Measurements from ENCODE around the gene KIF6.

Gene KIF6

DNA sequence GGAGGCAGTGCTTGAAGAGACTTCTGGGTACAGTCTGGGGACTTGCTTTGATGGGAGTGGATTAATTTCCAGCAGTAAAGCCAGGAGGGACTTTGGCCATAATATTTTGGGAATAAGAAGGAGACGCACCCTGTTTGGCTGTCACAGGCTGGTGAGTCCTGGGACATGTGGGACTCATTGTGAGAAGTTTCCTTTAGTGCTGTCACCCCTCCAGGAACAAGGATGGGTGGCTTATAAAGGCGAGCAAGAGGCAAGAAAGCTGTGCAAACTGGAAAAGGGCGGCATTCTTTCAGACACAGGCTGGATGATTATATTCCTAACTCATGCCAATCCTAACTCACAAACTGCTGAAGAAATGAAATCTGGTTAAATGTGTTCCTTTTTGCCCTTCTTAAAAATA lies 325.2 kb downstream of the KIF6 start:
- DNase-seq (no peak), ATAC-seq (ENCODE audit: insufficient read depth, low read depth) (no peak)
- Histone ChIP-seq H3K4me3 (ENCODE audit: low read depth in 1 of 2, low read length in 2 of 2) (no peak overlapping the region), H3K27me3 (ENCODE audit: insufficient read depth, low read length, poor library complexity) (no peaks in the 10 kb centered on the region), H3K36me3 (ENCODE audit: insufficient read depth, low read length) (no peaks in the 10 kb centered on the region), H3K27ac (ENCODE audit: low read length) (no peak overlapping the region), H2AFZ (ENCODE audit: low read depth, low read length) (no peak overlapping the region), H3K9me3 (ENCODE audit: insufficient read depth, low read length, severe bottlenecking) (no peaks in the 10 kb centered on the region), H3K4me1 (ENCODE audit: insufficient read depth, low read length) (no peaks in the 10 kb centered on the region), H3K79me2 (ENCODE audit: insufficient read depth, low read length) (no peaks in the 10 kb centered on the region), H3K4me2 (ENCODE audit: insufficient read depth, low read length) (no peak overlapping the region), H4K20me1 (ENCODE audit: insufficient read depth, low read length) (no peaks in the 10 kb centered on the region), H3K9ac (ENCODE audit: low read depth, low read length) (no peak overlapping the region)
- TF ChIP-seq, protein P1, sequence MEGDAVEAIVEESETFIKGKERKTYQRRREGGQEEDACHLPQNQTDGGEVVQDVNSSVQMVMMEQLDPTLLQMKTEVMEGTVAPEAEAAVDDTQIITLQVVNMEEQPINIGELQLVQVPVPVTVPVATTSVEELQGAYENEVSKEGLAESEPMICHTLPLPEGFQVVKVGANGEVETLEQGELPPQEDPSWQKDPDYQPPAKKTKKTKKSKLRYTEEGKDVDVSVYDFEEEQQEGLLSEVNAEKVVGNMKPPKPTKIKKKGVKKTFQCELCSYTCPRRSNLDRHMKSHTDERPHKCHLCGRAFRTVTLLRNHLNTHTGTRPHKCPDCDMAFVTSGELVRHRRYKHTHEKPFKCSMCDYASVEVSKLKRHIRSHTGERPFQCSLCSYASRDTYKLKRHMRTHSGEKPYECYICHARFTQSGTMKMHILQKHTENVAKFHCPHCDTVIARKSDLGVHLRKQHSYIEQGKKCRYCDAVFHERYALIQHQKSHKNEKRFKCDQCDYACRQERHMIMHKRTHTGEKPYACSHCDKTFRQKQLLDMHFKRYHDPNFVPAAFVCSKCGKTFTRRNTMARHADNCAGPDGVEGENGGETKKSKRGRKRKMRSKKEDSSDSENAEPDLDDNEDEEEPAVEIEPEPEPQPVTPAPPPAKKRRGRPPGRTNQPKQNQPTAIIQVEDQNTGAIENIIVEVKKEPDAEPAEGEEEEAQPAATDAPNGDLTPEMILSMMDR (IDR thresholded peaks at IDR 0.05; ENCODE audit: borderline replicate concordance, extremely low read depth, low read length, poor library complexity, severe bottlenecking), result no peak
- no peak for TF ChIP-seq EZH2 (IDR thresholded peaks at IDR 0.05; ENCODE audit: borderline replicate concordance, low read depth, low read length, severe bottlenecking)

DNA sequence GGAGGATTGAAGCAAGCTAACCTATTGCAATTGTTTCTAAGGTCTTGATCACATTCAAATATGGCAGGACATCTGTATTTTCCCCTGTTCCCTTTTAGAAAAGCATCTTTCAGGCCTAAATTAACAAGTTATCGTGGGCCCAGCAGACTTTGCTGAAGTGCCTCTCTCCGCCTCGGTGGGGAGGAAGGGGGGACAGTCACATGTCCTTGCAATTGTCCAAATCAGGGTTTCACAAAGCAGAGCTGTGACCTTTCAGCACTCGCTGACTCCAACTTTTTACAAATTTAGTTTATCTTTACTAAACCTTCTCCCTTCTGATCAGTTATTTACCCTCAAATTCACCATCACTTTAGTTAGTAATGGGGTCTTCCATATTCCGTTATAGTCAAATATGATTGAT lies 328.4 kb downstream of the KIF6 start:
- Histone ChIP-seq H3K9me3 (ENCODE audit: insufficient read depth, low read length, severe bottlenecking) (no peaks in the 10 kb centered on the region), H3K4me2 (ENCODE audit: insufficient read depth, low read length) (no peak overlapping the region), H3K4me3 (ENCODE audit: low read depth in 1 of 2, low read length in 2 of 2) (no peak overlapping the region), H3K27ac (ENCODE audit: low read length) (no peak overlapping the region), H4K20me1 (ENCODE audit: insufficient read depth, low read length) (no peaks in the 10 kb centered on the region), H3K27me3 (ENCODE audit: insufficient read depth, low read length, poor library complexity) (no peaks in the 10 kb centered on the region), H3K9ac (ENCODE audit: low read depth, low read length) (no peak overlapping the region), H2AFZ (ENCODE audit: low read depth, low read length) (no peak overlapping the region), H3K4me1 (ENCODE audit: insufficient read depth, low read length) (no peaks in the 10 kb centered on the region), H3K79me2 (ENCODE audit: insufficient read depth, low read length) (no peaks in the 10 kb centered on the region), H3K36me3 (ENCODE audit: insufficient read depth, low read length) (no peaks in the 10 kb centered on the region)
- no peak for DNase-seq
- no peak for ATAC-seq (ENCODE audit: insufficient read depth, low read depth)
- no peak for TF ChIP-seq EZH2 (IDR thresholded peaks at IDR 0.05; ENCODE audit: borderline replicate concordance, low read depth, low read length, severe bottlenecking)
- TF ChIP-seq, protein P1 (IDR thresholded peaks at IDR 0.05; ENCODE audit: borderline replicate concordance, extremely low read depth, low read length, poor library complexity, severe bottlenecking), result no peak

DNA sequence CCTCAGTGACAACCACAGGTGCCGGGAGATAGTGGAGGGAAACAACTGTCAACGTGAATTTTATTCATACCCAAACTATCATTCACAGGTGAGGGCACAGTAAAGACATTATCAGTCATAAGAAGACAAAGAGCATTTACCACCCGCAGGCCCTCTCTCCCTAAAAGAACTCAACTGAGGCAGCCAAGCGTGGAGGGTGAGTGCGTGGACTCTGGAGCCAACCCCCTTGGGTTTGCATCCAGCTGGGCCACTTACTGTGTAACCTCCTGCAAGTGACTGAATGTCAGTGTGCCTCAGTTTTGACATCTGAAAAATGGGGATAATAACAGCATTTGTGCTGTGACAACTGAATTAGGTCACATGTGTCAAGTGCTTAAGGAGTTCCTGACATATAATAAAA lies 332.1 kb downstream of the KIF6 start:
- no peaks in the 10 kb centered on the region for H3K36me3 ChIP-seq (ENCODE audit: insufficient read depth, low read length)
- H3K9ac ChIP-seq (ENCODE audit: low read depth, low read length), result no peak overlapping the region
- no peak for DNase-seq
- H4K20me1 ChIP-seq (ENCODE audit: insufficient read depth, low read length), result no peaks in the 10 kb centered on the region
- TF ChIP-seq, protein P1 (IDR thresholded peaks at IDR 0.05; ENCODE audit: borderline replicate concordance, extremely low read depth, low read length, poor library complexity, severe bottlenecking), result no peak
- no peak for TF ChIP-seq EZH2 (IDR thresholded peaks at IDR 0.05; ENCODE audit: borderline replicate concordance, low read depth, low read length, severe bottlenecking)
- no peak overlapping the region for H2AFZ ChIP-seq (ENCODE audit: low read depth, low read length)
- H3K4me3 ChIP-seq (ENCODE audit: low read depth in 1 of 2, low read length in 2 of 2), result no peak overlapping the region
- H3K9me3 ChIP-seq (ENCODE audit: insufficient read depth, low read length, severe bottlenecking), result no peaks in the 10 kb centered on the region
- H3K4me1 ChIP-seq (ENCODE audit: insufficient read depth, low read length), result no peaks in the 10 kb centered on the region
- no peaks in the 10 kb centered on the region for H3K79me2 ChIP-seq (ENCODE audit: insufficient read depth, low read length)
- H3K27me3 ChIP-seq (ENCODE audit: insufficient read depth, low read length, poor library complexity), result peaks cover 6% of the 10 kb centered on the region
- no peak for ATAC-seq (ENCODE audit: insufficient read depth, low read depth)
- H3K4me2 ChIP-seq (ENCODE audit: insufficient read depth, low read length), result no peak overlapping the region
- no peak overlapping the region for H3K27ac ChIP-seq (ENCODE audit: low read length)

DNA sequence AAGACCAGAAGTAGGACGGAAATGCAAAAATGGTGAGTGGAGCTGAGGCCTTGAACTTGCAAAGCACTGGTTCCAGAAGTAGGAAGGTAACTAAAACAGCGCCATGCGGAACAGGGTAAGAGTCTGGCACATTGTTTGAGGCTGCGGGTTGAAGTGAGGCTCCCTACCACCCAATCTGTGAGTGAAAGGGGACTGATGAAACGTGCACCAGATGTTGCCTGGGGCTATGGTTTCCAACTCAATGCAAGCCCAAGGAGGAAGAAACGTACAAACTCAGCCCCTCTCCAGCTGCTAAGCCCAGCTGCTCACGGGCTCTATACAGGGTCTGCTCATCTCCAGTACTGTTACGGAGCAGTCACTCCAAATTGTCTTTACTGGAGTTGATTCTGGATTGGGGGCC lies 334.0 kb downstream of the KIF6 start:
- no peak overlapping the region for H3K4me3 ChIP-seq (ENCODE audit: low read depth in 1 of 2, low read length in 2 of 2)
- DNase-seq, result no peak
- H2AFZ ChIP-seq (ENCODE audit: low read depth, low read length), result no peak overlapping the region

More for the DNA sequence above, 334.0 kb downstream of the KIF6 start:
- Histone ChIP-seq H3K9me3 (ENCODE audit: insufficient read depth, low read length, severe bottlenecking) (no peaks in the 10 kb centered on the region), H3K27me3 (ENCODE audit: insufficient read depth, low read length, poor library complexity) (peaks cover 6% of the 10 kb centered on the region), H3K36me3 (ENCODE audit: insufficient read depth, low read length) (no peaks in the 10 kb centered on the region), H3K9ac (ENCODE audit: low read depth, low read length) (no peak overlapping the region), H3K79me2 (ENCODE audit: insufficient read depth, low read length) (no peaks in the 10 kb centered on the region), H3K4me2 (ENCODE audit: insufficient read depth, low read length) (no peak overlapping the region), H3K4me1 (ENCODE audit: insufficient read depth, low read length) (no peaks in the 10 kb centered on the region), H3K27ac (ENCODE audit: low read length) (no peak overlapping the region), H4K20me1 (ENCODE audit: insufficient read depth, low read length) (no peaks in the 10 kb centered on the region)
- ATAC-seq (ENCODE audit: insufficient read depth, low read depth), result no peak
- TF ChIP-seq EZH2 (IDR thresholded peaks at IDR 0.05; ENCODE audit: borderline replicate concordance, low read depth, low read length, severe bottlenecking), result no peak
- TF ChIP-seq, protein P1 (IDR thresholded peaks at IDR 0.05; ENCODE audit: borderline replicate concordance, extremely low read depth, low read length, poor library complexity, severe bottlenecking), result no peak
